Gastrocnemius medialis (tissue), 4 donors: ENCODE results near the gene DPYSL4. TPM values are rescaled to one million over a fixed set of nuclear protein-coding genes. Genes with fewer than 3 reads are reported as not detected.

Experiments used
- ATAC-seq, 2 donors: fragments of 150-250 bp; one replicate each; pipeline ENCODE4 v1.9.1; 2016
- DNase-seq, 2 donors: peaks; one replicate each; pipeline ENCODE4 v3.0.0-alpha.2; 2019
- H3K27ac ChIP-seq, 4 donors: fragments of 200-600 bp; sonication (generic); 1 replicate in 1 of 4; 2 replicates in 3 of 4; pipeline ENCODE4 v1.5.1; 2016 to 2018; ENCODE audit warnings: mild to moderate bottlenecking in 2 of 4, moderate library complexity in 1 of 4
- H3K27me3 ChIP-seq, 3 donors: fragments of 200-600 bp; sonication (generic) in 2 of 3; 1 replicate in 1 of 3; 2 replicates in 2 of 3; pipeline versions ENCODE4 v1.5.1 to v1.6.0; 2016 to 2019; ENCODE audit warnings: mild to moderate bottlenecking in 1 of 3, moderate library complexity in 1 of 3
- H3K36me3 ChIP-seq, 2 donors: fragments of 200-600 bp; sonication (generic) in 1 of 2; one replicate each; pipeline ENCODE4 v1.5.1; 2017 to 2018
- H3K4me1 ChIP-seq, 2 donors: fragments of 200-600 bp; sonication (generic) in 1 of 2; one replicate each; pipeline ENCODE4 v1.5.1; 2016 to 2017; ENCODE audit warnings: mild to moderate bottlenecking in 2 of 2
- H3K4me3 ChIP-seq, 4 donors: fragments of 200-600 bp; sonication (generic) in 3 of 4; 1 replicate in 1 of 4; 2 replicates in 3 of 4; pipeline ENCODE4 v1.5.1; 2016 to 2019; ENCODE audit warnings: mild to moderate bottlenecking in 2 of 4
- H3K9me3 ChIP-seq, 3 donors: fragments of 200-600 bp; sonication (generic) in 2 of 3; 1 replicate in 1 of 3; 2 replicates in 2 of 3; pipeline ENCODE4 v1.5.1; 2016 to 2019
- POLR2A ChIP-seq, 2 donors: fragments of 450-650 bp; IDR thresholded peaks; one replicate each; pipeline ENCODE4 v1.6.1; 2017; ENCODE audit warnings: antibody characterized with exemption in 2 of 2, mild to moderate bottlenecking in 2 of 2, moderate library complexity in 2 of 2
- in situ Hi-C, 4 donors: fragments of 200-750 bp; cut with MboI; loops; one replicate each; pipeline versions ENCODE4 v1.15.0 to v1.8.0; 2017; ENCODE audit warnings: low sequenced_read_pairs in 4 of 4
- intact Hi-C: fragments of 100-400 bp; cut with DNase I; formaldehyde crosslinking; loops from one replicate; pipeline ENCODE4 v1.15.1; 2023; ENCODE audit warnings: low total_unique reads
- total RNA-seq, 4 donors: library from RNA; depleted of rRNA; stranded (reverse); fragments of >200 nt; gene quantifications; one replicate each; pipeline versions ENCODE4 v1.1.0 to v1.2.3, GENCODE V29; 2016
- TF ChIP-seq, protein P1 (sequence below), 5 experiments: fragments of 450-650 bp in 3 of 5; fragments of 200-600 bp in 2 of 5; sonication (generic) in 2 of 5; IDR thresholded peaks in 4 of 5; conservative IDR thresholded peaks in 1 of 5; 1 replicate in 4 of 5; 2 replicates in 1 of 5; pipeline ENCODE4 v1.5.1; 2016 to 2019; ENCODE audit warnings: antibody characterized with exemption in 5 of 5, mild to moderate bottlenecking in 3 of 5, moderate library complexity in 3 of 5

Gene DPYSL4
- total RNA-seq, 4 donors from 2014 or later, result 0.29 to 1.3 (median 0.46) TPM

DNA sequence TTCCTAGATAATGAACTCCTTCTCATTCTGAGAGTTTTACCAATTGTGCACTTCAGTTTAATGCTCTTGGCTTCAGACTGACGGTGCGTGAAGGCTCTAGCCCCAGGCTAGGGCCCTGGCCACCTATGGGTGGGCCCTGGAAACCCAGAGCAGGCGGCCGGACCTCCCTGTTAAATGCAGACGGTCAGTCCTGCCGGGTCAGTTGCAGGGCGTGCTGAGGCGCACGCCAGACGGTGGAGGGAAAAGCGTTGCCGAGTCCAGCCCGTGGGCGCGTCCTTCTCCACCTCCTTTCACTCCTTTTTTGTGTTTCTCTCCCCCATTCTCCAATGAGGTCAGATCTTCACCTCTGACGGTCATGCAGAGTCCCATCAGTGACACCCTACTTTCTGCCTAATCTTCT is 2.3 kb downstream of the DPYSL4 start:
- Histone ChIP-seq H3K4me1 (peaks cover 0 to 10% of the 10 kb centered on the region in 2 donors), H3K27me3 (peaks cover 37 to 47% (median 38%) of the 10 kb centered on the region in 3 donors), H3K27ac (no peak overlapping the region), H3K36me3 (no peaks in the 10 kb centered on the region), H3K9me3 (no peaks in the 10 kb centered on the region), H3K4me3 (no peak overlapping the region)
- ATAC-seq (no peak), DNase-seq (no peak)
- TF ChIP-seq POLR2A (IDR thresholded peaks at IDR 0.05), result no peak
- TF ChIP-seq, protein P1, sequence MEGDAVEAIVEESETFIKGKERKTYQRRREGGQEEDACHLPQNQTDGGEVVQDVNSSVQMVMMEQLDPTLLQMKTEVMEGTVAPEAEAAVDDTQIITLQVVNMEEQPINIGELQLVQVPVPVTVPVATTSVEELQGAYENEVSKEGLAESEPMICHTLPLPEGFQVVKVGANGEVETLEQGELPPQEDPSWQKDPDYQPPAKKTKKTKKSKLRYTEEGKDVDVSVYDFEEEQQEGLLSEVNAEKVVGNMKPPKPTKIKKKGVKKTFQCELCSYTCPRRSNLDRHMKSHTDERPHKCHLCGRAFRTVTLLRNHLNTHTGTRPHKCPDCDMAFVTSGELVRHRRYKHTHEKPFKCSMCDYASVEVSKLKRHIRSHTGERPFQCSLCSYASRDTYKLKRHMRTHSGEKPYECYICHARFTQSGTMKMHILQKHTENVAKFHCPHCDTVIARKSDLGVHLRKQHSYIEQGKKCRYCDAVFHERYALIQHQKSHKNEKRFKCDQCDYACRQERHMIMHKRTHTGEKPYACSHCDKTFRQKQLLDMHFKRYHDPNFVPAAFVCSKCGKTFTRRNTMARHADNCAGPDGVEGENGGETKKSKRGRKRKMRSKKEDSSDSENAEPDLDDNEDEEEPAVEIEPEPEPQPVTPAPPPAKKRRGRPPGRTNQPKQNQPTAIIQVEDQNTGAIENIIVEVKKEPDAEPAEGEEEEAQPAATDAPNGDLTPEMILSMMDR (IDR thresholded peaks at IDR 0.05 in 4 of 5, conservative IDR thresholded peaks at IDR 0.05 in 1 of 5), result no peak
- in situ Hi-C loops (no loop called here), intact Hi-C loops (no loop called here)

DNA sequence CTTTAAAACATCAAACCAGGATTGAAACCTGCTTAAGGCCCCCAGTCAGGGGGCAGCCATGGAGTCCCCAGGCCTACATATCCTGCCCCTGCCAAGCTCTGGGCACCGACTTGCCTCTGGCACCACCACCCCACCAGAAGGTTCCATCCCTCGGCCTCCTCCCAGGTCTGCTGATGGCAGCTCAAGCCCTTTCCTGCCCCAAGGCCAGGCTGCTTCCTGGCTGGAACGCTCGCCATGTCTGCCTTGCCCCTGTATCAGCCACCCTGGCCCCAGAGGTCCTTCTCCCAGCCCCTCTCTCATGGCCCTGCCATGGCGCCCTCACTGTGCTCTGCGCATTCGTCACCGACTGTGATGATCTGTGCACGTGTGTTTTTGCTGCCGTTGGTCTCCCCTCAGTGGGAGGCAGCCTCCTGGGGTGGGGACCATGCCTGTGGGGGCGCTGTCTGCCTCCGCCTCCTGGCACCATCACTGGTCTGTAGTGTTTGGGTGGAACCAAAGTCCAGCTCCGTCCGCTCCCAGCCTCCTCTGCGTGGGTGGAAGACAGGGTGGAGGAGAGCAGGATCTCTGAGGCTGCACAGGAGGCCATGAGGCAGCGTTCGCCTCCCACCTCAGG is 3.2 kb downstream of the DPYSL4 start:
- H3K27ac ChIP-seq, result no peak overlapping the region
- H3K9me3 ChIP-seq, result no peaks in the 10 kb centered on the region
- no peak for ATAC-seq
- in situ Hi-C loops, result no loop called here
- no peak for DNase-seq
- intact Hi-C loops, result no loop called here
- no peaks in the 10 kb centered on the region for H3K36me3 ChIP-seq
- H3K4me3 ChIP-seq, result no peak overlapping the region
- peaks cover 30 to 47% (median 34%) of the 10 kb centered on the region in 3 donors for H3K27me3 ChIP-seq
- no peak for TF ChIP-seq POLR2A (IDR thresholded peaks at IDR 0.05)
- TF ChIP-seq, protein P1 (IDR thresholded peaks at IDR 0.05 in 4 of 5, conservative IDR thresholded peaks at IDR 0.05 in 1 of 5), result no peak
- H3K4me1 ChIP-seq, result peaks cover 0 to 10% of the 10 kb centered on the region in 2 donors

DNA sequence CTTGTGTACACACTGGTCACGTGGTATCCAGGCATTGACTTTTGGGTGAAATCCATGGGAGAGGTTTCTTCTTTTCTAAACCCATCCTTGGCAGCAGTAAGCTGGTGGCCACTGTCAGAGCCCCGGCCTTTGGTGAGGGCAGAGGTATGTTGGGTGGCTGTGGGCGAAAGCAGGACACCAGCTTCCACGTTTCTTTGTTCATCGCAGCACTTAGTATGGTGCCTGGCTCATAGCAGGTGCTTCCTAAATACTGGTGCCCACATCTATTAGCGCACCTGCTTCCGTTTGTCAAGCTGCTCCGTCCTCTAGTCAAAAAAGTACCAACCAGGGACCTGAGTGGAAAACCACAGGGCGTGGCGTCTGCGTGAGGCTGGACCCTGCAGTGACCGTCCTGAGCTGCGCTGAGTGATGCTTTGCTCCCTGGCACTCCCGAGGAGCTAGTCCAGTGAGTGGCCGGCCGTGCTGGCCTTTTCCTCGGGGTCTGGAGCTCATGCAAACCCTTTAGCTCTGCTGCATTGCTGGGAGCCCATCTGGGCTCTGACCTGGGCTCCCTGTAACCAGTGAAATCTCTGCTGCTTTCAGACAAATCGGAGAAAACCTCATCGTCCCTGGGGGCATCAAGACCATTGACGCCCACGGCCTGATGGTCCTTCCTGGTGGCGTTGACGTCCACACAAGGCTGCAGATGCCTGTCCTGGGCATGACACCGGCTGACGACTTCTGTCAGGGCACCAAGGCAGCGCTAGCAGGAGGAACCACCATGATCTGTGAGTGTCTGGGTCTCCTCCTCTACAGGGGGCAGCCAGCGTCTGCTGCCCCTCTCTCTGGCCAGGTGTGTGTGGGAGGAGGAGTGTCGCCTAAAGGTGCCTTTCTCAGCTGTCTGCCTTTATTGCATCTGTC is 5.6 kb downstream of the DPYSL4 start:
- ATAC-seq, result no peak
- H3K27ac ChIP-seq, result no peak overlapping the region
- intact Hi-C loops, result no loop called here

DNA sequence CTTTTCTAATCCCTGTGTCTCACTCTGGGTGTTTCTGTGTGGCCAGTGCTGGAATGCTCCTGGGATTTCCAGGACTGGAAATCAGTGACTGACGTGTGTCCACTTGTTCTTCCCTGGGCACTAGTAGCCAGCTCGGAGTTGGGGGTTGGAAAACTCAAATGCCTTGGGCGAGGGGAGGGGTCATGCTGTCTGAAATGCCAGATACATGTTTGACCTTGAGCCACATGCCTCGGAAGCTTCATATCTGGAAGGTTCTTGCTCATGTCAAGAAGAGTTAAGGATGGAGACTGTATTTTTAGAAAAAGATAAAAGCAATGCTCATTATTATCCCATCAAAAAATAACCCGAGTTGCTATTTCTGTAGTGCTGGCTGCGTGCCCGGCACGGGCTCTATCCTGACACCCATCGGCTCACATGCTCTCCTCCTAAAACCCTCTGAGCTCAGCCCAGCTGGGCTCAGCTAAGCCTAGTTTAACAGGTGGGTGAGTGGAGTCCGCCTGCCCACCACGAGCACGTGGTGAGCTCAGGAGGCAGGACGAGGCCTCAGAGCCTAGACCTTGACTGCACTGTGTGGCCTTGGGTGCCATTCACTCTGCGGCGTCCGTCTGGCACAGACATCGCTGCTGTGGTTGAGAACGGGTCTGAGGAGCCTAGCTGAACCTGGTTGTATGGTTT is 6.4 kb downstream of the DPYSL4 start:
- intact Hi-C loops, result no loop called here
- H3K27ac ChIP-seq, result no peak overlapping the region

More for the DNA sequence above, 5.6 kb downstream of the DPYSL4 start:
- Histone ChIP-seq H3K27me3 (peaks cover 11 to 24% (median 13%) of the 10 kb centered on the region in 3 donors), H3K4me3 (no peak overlapping the region), H3K9me3 (no peaks in the 10 kb centered on the region), H3K36me3 (no peaks in the 10 kb centered on the region), H3K4me1 (no peaks in the 10 kb centered on the region)
- DNase-seq, result no peak
- in situ Hi-C loops, result no loop called here
- TF ChIP-seq, protein P1 (IDR thresholded peaks at IDR 0.05 in 4 of 5, conservative IDR thresholded peaks at IDR 0.05 in 1 of 5), result no peak
- TF ChIP-seq POLR2A (IDR thresholded peaks at IDR 0.05), result no peak

More for the DNA sequence above, 6.4 kb downstream of the DPYSL4 start:
- H3K4me3 ChIP-seq, result no peak overlapping the region
- no peaks in the 10 kb centered on the region for H3K9me3 ChIP-seq
- TF ChIP-seq POLR2A (IDR thresholded peaks at IDR 0.05), result no peak
- TF ChIP-seq, protein P1 (IDR thresholded peaks at IDR 0.05 in 4 of 5, conservative IDR thresholded peaks at IDR 0.05 in 1 of 5), result no peak
- ATAC-seq, result no peak
- no peaks in the 10 kb centered on the region for H3K36me3 ChIP-seq
- DNase-seq, result no peak
- peaks cover 2 to 16% (median 5%) of the 10 kb centered on the region in 3 donors for H3K27me3 ChIP-seq
- H3K4me1 ChIP-seq, result no peaks in the 10 kb centered on the region
- in situ Hi-C loops, result no loop called here
